H9 (cell line): ENCODE results near the gene SRGAP1. TPM values are rescaled to one million over a fixed set of nuclear protein-coding genes. Genes with fewer than 3 reads are reported as not detected.

Experiments used
- DNase-seq: peaks from one replicate; pipeline ENCODE4 v3.0.0-alpha.2; 2017
- H2AFZ ChIP-seq: one replicate; pipeline ENCODE4 v1.6.1; 2013; ENCODE audit warnings: mild to moderate bottlenecking, low read length, control low read depth, moderate library complexity
- H2AK5ac ChIP-seq: 2 replicates; pipeline ENCODE4 v1.6.1; 2013; ENCODE audit warnings: low read length, control low read depth, mixed read lengths; ENCODE audit not compliant: insufficient read length
- H2BK120ac ChIP-seq: one replicate; pipeline ENCODE4 v1.6.1; 2013; ENCODE audit warnings: low read depth, mild to moderate bottlenecking, low read length, control low read depth, inconsistent platforms; ENCODE audit not compliant: poor library complexity, severe bottlenecking
- H2BK12ac ChIP-seq: 2 replicates; pipeline ENCODE4 v1.6.1; 2013; ENCODE audit warnings: low read length, control low read depth, mixed read lengths, low read depth; ENCODE audit not compliant: insufficient read length
- H2BK15ac ChIP-seq: 2 replicates; pipeline ENCODE4 v1.6.1; 2013; ENCODE audit warnings: low read depth, low read length, control low read depth
- H2BK20ac ChIP-seq: one replicate; pipeline ENCODE4 v1.6.1; 2013; ENCODE audit warnings: low read depth, mild to moderate bottlenecking, low read length, control low read depth, inconsistent platforms; ENCODE audit not compliant: poor library complexity, severe bottlenecking
- H2BK5ac ChIP-seq: 2 replicates; pipeline ENCODE4 v1.6.1; 2013; ENCODE audit warnings: low read length, control low read depth, mixed read lengths; ENCODE audit not compliant: insufficient read length
- H3K14ac ChIP-seq: 2 replicates; pipeline ENCODE4 v1.6.1; 2013; ENCODE audit warnings: low read length, control low read depth; ENCODE audit not compliant: insufficient read depth
- H3K18ac ChIP-seq: 2 replicates; pipeline ENCODE4 v1.6.1; 2013; ENCODE audit warnings: low read depth, mild to moderate bottlenecking, mixed read lengths, low read length, control low read depth; ENCODE audit not compliant: insufficient read length
- H3K23ac ChIP-seq: 2 replicates; pipeline ENCODE4 v1.6.1; 2013; ENCODE audit warnings: low read length, control low read depth, mixed read lengths, low read depth; ENCODE audit not compliant: insufficient read length
- H3K23me2 ChIP-seq: 2 replicates; pipeline ENCODE4 v1.6.1; 2013; ENCODE audit warnings: low read depth, mild to moderate bottlenecking, mixed read lengths, low read length, control low read depth; ENCODE audit not compliant: insufficient read length, poor library complexity, severe bottlenecking
- H3K27ac ChIP-seq: 2 replicates; pipeline ENCODE4 v1.5.1; 2013; ENCODE audit warnings: low read length, control low read depth, mixed read lengths, low read depth; ENCODE audit not compliant: insufficient read length
- H3K27me3 ChIP-seq: 2 replicates; pipeline ENCODE4 v1.6.1; 2013; ENCODE audit warnings: low read length, control low read depth, inconsistent platforms; ENCODE audit not compliant: insufficient read depth
- H3K4ac ChIP-seq: 2 replicates; pipeline ENCODE4 v1.6.1; 2013; ENCODE audit warnings: low read depth, mild to moderate bottlenecking, control low read depth, inconsistent platforms, low read length, moderate library complexity
- H3K4me1 ChIP-seq: 2 replicates; pipeline ENCODE4 v1.6.1; 2013; ENCODE audit warnings: low read length, control low read depth, inconsistent platforms; ENCODE audit not compliant: insufficient read depth
- H3K4me2 ChIP-seq: 2 replicates; pipeline ENCODE4 v1.6.1; 2013; ENCODE audit warnings: low read length, control low read depth, mixed read lengths; ENCODE audit not compliant: insufficient read length, insufficient read depth
- H3K56ac ChIP-seq: 2 replicates; pipeline ENCODE4 v1.6.1; 2013; ENCODE audit warnings: low read depth, mild to moderate bottlenecking, mixed read lengths, low read length, control low read depth; ENCODE audit not compliant: insufficient read length
- H3K79me1 ChIP-seq: 2 replicates; pipeline ENCODE4 v1.6.1; 2013; ENCODE audit warnings: low read depth, mild to moderate bottlenecking, moderate library complexity, low read length, control low read depth, inconsistent platforms; ENCODE audit not compliant: insufficient read depth, poor library complexity, severe bottlenecking
- H3K79me2 ChIP-seq: 2 replicates; pipeline ENCODE4 v1.6.1; 2013; ENCODE audit warnings: low read length, control low read depth, inconsistent platforms; ENCODE audit not compliant: insufficient read depth
- H3K9ac ChIP-seq: 2 replicates; pipeline ENCODE4 v1.6.1; 2013; ENCODE audit warnings: low read length, control low read depth, mixed read lengths; ENCODE audit not compliant: insufficient read length; ENCODE audit errors: extremely low read depth
- H3K9me3 ChIP-seq: one replicate; pipeline ENCODE4 v1.6.1; 2013; ENCODE audit warnings: low read depth, low read length, inconsistent platforms; ENCODE audit not compliant: control insufficient read depth
- H3T11ph ChIP-seq: one replicate; pipeline ENCODE4 v1.6.1; 2013; ENCODE audit warnings: mild to moderate bottlenecking, low read length, control low read depth, inconsistent platforms
- H4K20me1 ChIP-seq: one replicate; pipeline ENCODE4 v1.6.1; 2013; ENCODE audit not compliant: control insufficient read depth, insufficient read length, insufficient read depth
- H4K5ac ChIP-seq: 2 replicates; pipeline ENCODE4 v1.6.1; 2013; ENCODE audit warnings: low read depth, mild to moderate bottlenecking, mixed read lengths, low read length, control low read depth; ENCODE audit not compliant: insufficient read length
- H4K8ac ChIP-seq: replicated peaks from 2 replicates; pipeline ENCODE4 v1.6.1; 2013; ENCODE audit warnings: low read length, control low read depth, mixed read lengths, low read depth; ENCODE audit not compliant: insufficient read length
- H4K91ac ChIP-seq: 2 replicates; pipeline ENCODE4 v1.6.1; 2013; ENCODE audit warnings: low read depth, mild to moderate bottlenecking, moderate library complexity, mixed read lengths, low read length, control low read depth; ENCODE audit not compliant: insufficient read length
- H3K27ac Mint-ChIP-seq, 3 experiments: 2 replicates in 2 of 3; 3 replicates in 1 of 3; pipeline ENCODE4 v1.8.0; 2020 to 2021; ENCODE audit warnings: mixed read lengths in 3 of 3, mild to moderate bottlenecking in 1 of 3, moderate library complexity in 1 of 3
- H3K27me3 Mint-ChIP-seq: 2 replicates; pipeline ENCODE4 v1.8.0; 2021; ENCODE audit warnings: low read depth, mild to moderate bottlenecking, moderate library complexity, mixed read lengths
- H3K36me3 Mint-ChIP-seq, 3 experiments: 2 replicates in 2 of 3; 3 replicates in 1 of 3; pipeline ENCODE4 v1.8.0; 2020 to 2021; ENCODE audit warnings: low read depth in 3 of 3, mixed read lengths in 3 of 3; ENCODE audit not compliant: insufficient read depth in 1 of 3
- H3K4me1 Mint-ChIP-seq, 2 experiments: 2 replicates each; pipeline ENCODE4 v1.8.0; 2020; ENCODE audit warnings: mixed read lengths in 2 of 2
- H3K4me3 Mint-ChIP-seq, 2 experiments: 2 replicates in 1 of 2; 3 replicates in 1 of 2; pipeline ENCODE4 v1.8.0; 2020 to 2021; ENCODE audit warnings: mild to moderate bottlenecking in 2 of 2, mixed read lengths in 2 of 2, moderate library complexity in 1 of 2
- H3K9me3 Mint-ChIP-seq, 2 experiments: 2 replicates in 1 of 2; 3 replicates in 1 of 2; pipeline ENCODE4 v1.8.0; 2020; ENCODE audit warnings: mild to moderate bottlenecking in 2 of 2, mixed read lengths in 2 of 2, moderate library complexity in 1 of 2
- CTCF ChIP-seq: fragments of 200-600 bp; sonication (generic); conservative IDR thresholded peaks from 3 replicates; pipeline ENCODE4 v1.8.0; 2021; ENCODE audit warnings: antibody characterized with exemption, mild to moderate bottlenecking
- WGBS: extraction: QIAGEN DNeasy Blood & Tissue Kit; methylation state at CpG from one replicate; pipeline ENCODE4 v1.1.7; 2013; ENCODE audit warnings: missing lambda C conversion rate, low lambda C conversion rate, mixed read lengths; ENCODE audit not compliant: insufficient read length; ENCODE audit errors: extremely low coverage; 5-methylcytosine and 5-hydroxymethylcytosine counted together
- total RNA-seq: library from RNA; stranded (reverse); gene quantifications from 2 replicates; pipeline ENCODE4 v1.2.1, GENCODE V29; 2021

The SRGAP1 gene
- total RNA-seq, 1 experiment from 2014 or later, result 4.8 TPM

- Histone ChIP-seq H2BK5ac (no peak overlapping the region), H3K23ac (no peak overlapping the region), H3K56ac (no peak overlapping the region), H3K9ac (no peak overlapping the region), H3K4me2 (no peak overlapping the region), H2AK5ac (no peak overlapping the region), H3K18ac (no peak overlapping the region), H4K5ac (no peak overlapping the region), H3K14ac (no peak overlapping the region), H3K27ac (no peak overlapping the region), H4K8ac (no peak overlapping the region), H3K4ac (no peak overlapping the region), H2BK12ac (no peak overlapping the region), H4K91ac (no peak overlapping the region), H2BK20ac (no peak overlapping the region), H3K27me3 (no peaks in the 10 kb centered on the region), H2BK15ac (no peak overlapping the region), H3K79me2 (no peaks in the 10 kb centered on the region), H2BK120ac (no peak overlapping the region), H3K9me3 (no peaks in the 10 kb centered on the region), H3K79me1 (no peaks in the 10 kb centered on the region), H2AFZ (no peak overlapping the region), H3K4me1 (no peaks in the 10 kb centered on the region), H3T11ph (no peak overlapping the region), H4K20me1 (no peaks in the 10 kb centered on the region), H3K23me2 (no peaks in the 10 kb centered on the region)
- peak; percentile 57 for DNase-seq
- Mint-ChIP-seq H3K27ac (peak overlapping the region in 1 of 3 experiments; percentile 12; a peak in 1 of 7 replicates), H3K4me1 (peaks cover 3 to 6% of the 10 kb centered on the region in 2 experiments), H3K36me3 (peaks cover 6 to 9% (median 6%) of the 10 kb centered on the region in 3 experiments; a peak in 5 of 7 replicates), H3K9me3 (no peaks in the 10 kb centered on the region), H3K27me3 (no peaks in the 10 kb centered on the region), H3K4me3 (no peak overlapping the region)
- TF ChIP-seq CTCF, result no peak
- WGBS, result no CpG with 5 or more reads among the region's 10 CpGs
Observed at GRCh38 chr12:63795032-63795687, 49.3 kb upstream of the SRGAP1 start.
